Peyer's patch (tissue), 4 donors: Measurements from ENCODE around the gene MEGF6. TPM values are rescaled to one million over a fixed set of nuclear protein-coding genes. Genes with fewer than 3 reads are reported as not detected.

ENCODE experiments used
- DNase-seq, 3 donors: peaks; one replicate each; pipeline ENCODE4 v3.0.0-alpha.2; 2017 to 2019
- H3K27ac ChIP-seq, 4 donors: fragments of 200-600 bp; sonication (generic); one replicate each; pipeline ENCODE4 v1.5.1; 2016 to 2019
- H3K27me3 ChIP-seq, 2 donors: fragments of 200-600 bp; sonication (generic); one replicate each; pipeline ENCODE4 v1.5.1; 2019
- H3K36me3 ChIP-seq, 3 donors: fragments of 200-600 bp; sonication (generic); one replicate each; pipeline ENCODE4 v1.5.1; 2016 to 2019
- H3K4me1 ChIP-seq, 4 donors: fragments of 200-600 bp; sonication (generic); one replicate each; pipeline ENCODE4 v1.5.1; 2016 to 2019
- H3K4me3 ChIP-seq, 4 donors: fragments of 200-600 bp; sonication (generic); 1 replicate in 3 of 4; 2 replicates in 1 of 4; pipeline ENCODE4 v1.5.1; 2016 to 2019; ENCODE audit warnings: mild to moderate bottlenecking in 1 of 4
- H3K9me3 ChIP-seq, 4 donors: fragments of 200-600 bp; sonication (generic); one replicate each; pipeline ENCODE4 v1.5.1; 2016 to 2019; ENCODE audit warnings: mild to moderate bottlenecking in 1 of 4
- POLR2A ChIP-seq, 2 donors: fragments of 450-650 bp; IDR thresholded peaks; one replicate each; pipeline ENCODE4 v1.5.1; 2017; ENCODE audit warnings: antibody characterized with exemption in 2 of 2, mild to moderate bottlenecking in 2 of 2, moderate library complexity in 2 of 2
- total RNA-seq, 4 donors: library from RNA; depleted of rRNA; stranded (reverse); fragments of >200 nt; gene quantifications; one replicate each; pipeline ENCODE4 v1.1.0, GENCODE V29; 2016
- TF ChIP-seq, protein P1 (sequence below), 6 experiments: fragments of 450-650 bp in 4 of 6; fragments of 200-600 bp in 2 of 6; sonication (generic) in 1 of 6; IDR thresholded peaks; one replicate each; pipeline ENCODE4 v1.5.1; 2017 to 2019; ENCODE audit warnings: antibody characterized with exemption in 6 of 6, mild to moderate bottlenecking in 3 of 6, moderate library complexity in 1 of 6

MEGF6 gene
- total RNA-seq, 4 donors from 2014 or later: 2.5 to 61.1 (median 11.1) TPM

DNA sequence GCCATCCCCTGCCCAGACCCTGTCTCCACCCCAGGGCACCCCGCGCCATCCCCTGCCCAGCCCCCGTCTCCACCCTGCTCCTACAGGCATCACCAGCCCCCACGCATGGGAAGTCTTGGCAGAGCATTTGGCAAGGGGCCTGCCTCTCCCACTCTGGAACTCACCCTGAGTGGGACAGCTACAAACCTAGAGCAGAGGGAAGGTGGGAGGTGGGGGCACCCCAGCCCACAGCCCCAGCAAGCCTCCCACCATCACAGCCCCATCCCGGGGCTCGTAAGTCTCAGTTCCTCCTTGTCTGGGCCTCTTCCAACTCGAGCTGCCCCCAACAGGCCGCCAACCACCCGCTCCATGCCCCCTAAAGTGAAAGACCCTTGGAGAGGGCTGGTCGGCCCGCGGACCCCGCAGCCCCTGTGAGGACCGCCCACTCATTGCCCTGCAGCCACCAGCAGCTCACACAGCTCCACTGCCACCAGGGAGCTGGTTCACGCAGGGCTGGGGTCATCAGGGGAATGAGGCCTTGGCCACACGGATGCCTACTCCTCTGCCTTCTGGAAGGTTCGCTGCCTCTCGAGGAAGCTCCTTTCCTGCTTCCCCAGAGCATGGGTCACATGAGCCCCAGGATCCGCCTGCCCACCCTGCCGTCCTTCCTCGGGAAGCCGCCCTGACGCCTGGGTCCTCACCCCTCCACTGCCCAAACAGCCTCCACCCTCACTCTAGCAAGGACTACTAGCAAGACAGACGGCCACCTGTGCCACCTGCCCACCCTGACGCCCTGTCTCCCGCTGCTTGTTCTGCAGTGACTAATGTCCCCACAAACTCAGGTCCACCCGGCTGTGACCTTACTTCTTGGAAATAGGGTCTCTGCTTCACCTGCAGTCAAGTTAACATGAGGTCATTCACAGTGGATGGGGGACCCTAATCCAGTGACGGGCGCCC is 14.4 kb downstream of the MEGF6 start:
- no peak for DNase-seq
- Histone ChIP-seq H3K27ac (no peak overlapping the region), H3K36me3 (no peaks in the 10 kb centered on the region), H3K27me3 (no peaks in the 10 kb centered on the region), H3K4me1 (peaks cover 0 to 25% (median 21%) of the 10 kb centered on the region in 4 donors), H3K9me3 (no peaks in the 10 kb centered on the region), H3K4me3 (no peak overlapping the region)
- TF ChIP-seq, protein P1, sequence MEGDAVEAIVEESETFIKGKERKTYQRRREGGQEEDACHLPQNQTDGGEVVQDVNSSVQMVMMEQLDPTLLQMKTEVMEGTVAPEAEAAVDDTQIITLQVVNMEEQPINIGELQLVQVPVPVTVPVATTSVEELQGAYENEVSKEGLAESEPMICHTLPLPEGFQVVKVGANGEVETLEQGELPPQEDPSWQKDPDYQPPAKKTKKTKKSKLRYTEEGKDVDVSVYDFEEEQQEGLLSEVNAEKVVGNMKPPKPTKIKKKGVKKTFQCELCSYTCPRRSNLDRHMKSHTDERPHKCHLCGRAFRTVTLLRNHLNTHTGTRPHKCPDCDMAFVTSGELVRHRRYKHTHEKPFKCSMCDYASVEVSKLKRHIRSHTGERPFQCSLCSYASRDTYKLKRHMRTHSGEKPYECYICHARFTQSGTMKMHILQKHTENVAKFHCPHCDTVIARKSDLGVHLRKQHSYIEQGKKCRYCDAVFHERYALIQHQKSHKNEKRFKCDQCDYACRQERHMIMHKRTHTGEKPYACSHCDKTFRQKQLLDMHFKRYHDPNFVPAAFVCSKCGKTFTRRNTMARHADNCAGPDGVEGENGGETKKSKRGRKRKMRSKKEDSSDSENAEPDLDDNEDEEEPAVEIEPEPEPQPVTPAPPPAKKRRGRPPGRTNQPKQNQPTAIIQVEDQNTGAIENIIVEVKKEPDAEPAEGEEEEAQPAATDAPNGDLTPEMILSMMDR (IDR thresholded peaks at IDR 0.05): no peak
- no peak for TF ChIP-seq POLR2A (IDR thresholded peaks at IDR 0.05)

DNA sequence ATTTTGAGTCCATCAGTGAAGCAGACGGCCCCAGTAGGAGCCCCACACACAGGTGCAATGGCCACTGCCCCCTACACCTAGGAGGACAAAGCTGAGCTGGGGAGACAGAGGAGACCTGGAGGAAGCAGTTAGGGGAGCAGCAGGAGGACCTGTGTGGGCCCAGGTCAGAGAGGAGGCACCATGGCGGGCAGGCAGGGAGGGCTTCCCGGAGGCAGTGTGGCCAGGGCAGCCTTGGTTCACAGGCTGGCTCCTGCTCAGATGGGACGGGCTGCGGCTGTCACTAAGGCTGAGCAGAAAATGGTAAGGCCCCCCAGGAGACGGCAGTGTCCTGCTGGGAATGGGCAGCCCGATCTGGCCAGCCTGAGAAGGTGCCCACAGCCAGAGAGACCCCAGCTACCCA is 15.4 kb downstream of the MEGF6 start:
- DNase-seq: no peak
- Histone ChIP-seq H3K4me3 (no peak overlapping the region), H3K27me3 (no peaks in the 10 kb centered on the region), H3K36me3 (no peaks in the 10 kb centered on the region), H3K9me3 (no peaks in the 10 kb centered on the region), H3K27ac (no peak overlapping the region), H3K4me1 (peaks cover 0 to 25% (median 21%) of the 10 kb centered on the region in 4 donors)
- TF ChIP-seq POLR2A (IDR thresholded peaks at IDR 0.05): no peak
- TF ChIP-seq, protein P1 (IDR thresholded peaks at IDR 0.05): no peak

DNA sequence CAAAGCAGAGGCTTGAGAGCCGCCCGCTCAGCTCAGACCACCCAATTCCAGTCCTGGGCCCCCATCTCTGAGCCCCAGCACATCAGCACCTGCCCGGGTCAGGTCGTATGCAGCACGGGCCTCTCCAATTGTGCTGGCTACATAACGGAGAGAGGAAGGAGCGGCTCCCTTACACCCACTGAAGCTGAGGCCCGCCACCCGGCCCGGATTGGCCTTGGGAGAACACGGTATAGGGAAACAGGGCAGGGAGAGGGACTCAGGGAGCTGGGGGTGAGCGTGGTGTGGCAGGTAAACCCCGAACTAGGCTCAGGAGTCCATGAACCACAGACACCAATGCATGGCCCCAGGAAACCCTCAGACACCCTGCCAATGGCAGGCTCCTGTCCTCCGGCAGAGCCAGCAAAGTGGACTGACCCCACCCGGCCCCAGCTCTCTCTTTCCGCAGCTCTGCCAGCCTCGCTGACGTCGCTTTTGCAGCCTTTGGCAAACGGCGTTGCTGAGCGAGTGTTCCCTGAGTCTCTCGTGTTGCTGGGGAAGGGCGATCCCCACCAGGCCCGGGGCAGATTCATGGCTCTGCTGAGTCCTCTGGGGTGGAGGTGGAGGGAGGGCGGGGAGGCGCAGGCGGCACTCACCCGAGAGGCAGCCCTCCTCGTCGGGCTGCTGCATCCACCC is 16.5 kb downstream of the MEGF6 start:
- Histone ChIP-seq H3K36me3 (no peaks in the 10 kb centered on the region), H3K27ac (no peak overlapping the region), H3K27me3 (no peaks in the 10 kb centered on the region), H3K9me3 (no peaks in the 10 kb centered on the region), H3K4me1 (peaks cover 0 to 25% (median 21%) of the 10 kb centered on the region in 4 donors), H3K4me3 (no peak overlapping the region)
- TF ChIP-seq, protein P1 (IDR thresholded peaks at IDR 0.05): no peak
- TF ChIP-seq POLR2A (IDR thresholded peaks at IDR 0.05): no peak
- no peak for DNase-seq

DNA sequence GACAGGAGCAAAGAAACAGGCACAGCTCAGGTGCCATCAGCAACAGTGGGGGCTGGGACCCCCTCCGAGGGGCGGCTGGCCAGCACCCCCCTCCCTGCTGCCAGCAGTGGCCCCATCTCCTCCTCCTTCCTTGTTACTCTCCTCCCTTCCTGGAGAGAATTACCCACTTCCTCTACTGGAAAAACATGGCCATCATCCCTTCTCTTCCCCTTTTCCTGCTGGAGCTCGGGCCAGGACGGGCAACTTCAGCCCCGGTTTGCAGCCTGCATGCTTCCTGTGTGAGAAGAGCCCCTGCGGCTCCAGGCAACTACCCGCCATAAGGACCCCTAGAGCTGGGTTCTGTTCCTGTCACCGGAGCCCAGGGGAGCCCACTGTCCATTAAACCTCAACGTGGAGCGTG is 17.6 kb downstream of the MEGF6 start:
- peaks cover 0 to 21% (median 18%) of the 10 kb centered on the region in 4 donors for H3K4me1 ChIP-seq
- H3K9me3 ChIP-seq: no peaks in the 10 kb centered on the region
- H3K27ac ChIP-seq: no peak overlapping the region
- no peak for DNase-seq
- H3K27me3 ChIP-seq: no peaks in the 10 kb centered on the region
- TF ChIP-seq, protein P1 (IDR thresholded peaks at IDR 0.05): no peak
- TF ChIP-seq POLR2A (IDR thresholded peaks at IDR 0.05): no peak
- no peak overlapping the region for H3K4me3 ChIP-seq
- H3K36me3 ChIP-seq: no peaks in the 10 kb centered on the region

DNA sequence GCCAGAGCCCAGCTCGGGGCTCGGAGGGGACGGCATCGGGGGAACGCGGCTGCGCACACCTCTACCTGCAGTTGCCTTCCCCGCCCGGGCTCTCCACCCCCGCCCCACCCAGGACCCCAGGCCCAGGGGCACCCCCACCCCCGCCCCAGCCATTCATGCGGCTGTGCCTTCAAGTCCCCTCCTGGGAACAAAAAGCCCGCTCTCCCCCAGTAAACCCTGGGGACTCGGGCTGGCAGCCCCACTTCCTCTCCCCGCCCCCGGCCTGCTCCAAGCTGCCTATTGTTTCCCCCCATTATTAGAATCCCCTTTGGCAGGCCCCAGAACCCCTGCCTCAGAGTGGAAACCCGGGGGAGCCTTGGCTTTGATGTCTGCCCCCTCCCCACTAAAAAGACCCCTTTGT is 18.0 kb downstream of the MEGF6 start:
- H3K4me3 ChIP-seq: no peak overlapping the region
- TF ChIP-seq, protein P1 (IDR thresholded peaks at IDR 0.05): no peak
- no peak for TF ChIP-seq POLR2A (IDR thresholded peaks at IDR 0.05)
- H3K27ac ChIP-seq: no peak overlapping the region
- no peaks in the 10 kb centered on the region for H3K27me3 ChIP-seq
- H3K9me3 ChIP-seq: no peaks in the 10 kb centered on the region
- DNase-seq: no peak
- no peaks in the 10 kb centered on the region for H3K36me3 ChIP-seq
- H3K4me1 ChIP-seq: peaks cover 0 to 17% (median 14%) of the 10 kb centered on the region in 4 donors
